Caco-2 (cell line): Measurements from ENCODE around the gene POLR1A. TPM values are rescaled to one million over a fixed set of nuclear protein-coding genes. Genes with fewer than 3 reads are reported as not detected.

Source experiments
- BruUV-seq: library from RNA; stranded (reverse); fragments of 400-500 nt; replicated peaks from 2 replicates; lab custom pipeline; 2021; lab: Mats Ljungman, UMichigan
- CTCF ChIA-PET: fragments of 300-600 bp; sonication (Branson Sonifier 250); formaldehyde crosslinking; loops from one replicate; lab custom pipeline; 2022; ENCODE audit warnings: antibody characterized with exemption; lab: Charles Lee
- POLR2A ChIA-PET: fragments of 300-600 bp; sonication (Branson Sonifier 250); formaldehyde crosslinking; loops from one replicate; lab custom pipeline; 2022; ENCODE audit warnings: antibody characterized with exemption; lab: Charles Lee
- DNase-seq, 2 experiments: peaks; one replicate each; pipeline versions ENCODE4 v3.0.0 to v3.0.0-alpha.2; 2020 to 2022
- H3K27me3 ChIP-seq: replicated peaks from 2 replicates; pipeline ENCODE4 v1.6.0; 2011; ENCODE audit warnings: low read length; ENCODE audit not compliant: control insufficient read depth, insufficient read depth
- H3K36me3 ChIP-seq: 2 replicates; pipeline ENCODE4 v1.5.1; 2011; ENCODE audit warnings: low read length; ENCODE audit not compliant: control insufficient read depth, insufficient read depth
- H3K4me1 ChIP-seq: fragments of 250-450 bp; sonication (Bioruptor Pico); 2 replicates; pipeline ENCODE4 v1.5.1; 2020; ENCODE audit warnings: mild to moderate bottlenecking
- H3K4me3 ChIP-seq: 2 replicates; pipeline ENCODE4 v1.5.1; 2011; ENCODE audit warnings: low read depth, mild to moderate bottlenecking, control low read depth, low read length
- H3K9me3 ChIP-seq: fragments of 250-450 bp; sonication (Bioruptor Pico); 2 replicates; pipeline ENCODE4 v1.5.1; 2020; ENCODE audit warnings: mild to moderate bottlenecking, moderate library complexity
- H3K27ac Mint-ChIP-seq: one replicate; pipeline ENCODE4 v1.8.0; 2022; ENCODE audit warnings: mixed read lengths; ENCODE audit not compliant: unreplicated experiment
- H3K27me3 Mint-ChIP-seq: one replicate; pipeline ENCODE4 v1.8.0; 2022; ENCODE audit warnings: mixed read lengths; ENCODE audit not compliant: insufficient read depth, unreplicated experiment
- H3K36me3 Mint-ChIP-seq: one replicate; pipeline ENCODE4 v1.8.0; 2022; ENCODE audit warnings: mild to moderate bottlenecking, mixed read lengths; ENCODE audit not compliant: insufficient read depth, unreplicated experiment
- H3K4me1 Mint-ChIP-seq: one replicate; pipeline ENCODE4 v1.8.0; 2022; ENCODE audit warnings: low read depth, mixed read lengths; ENCODE audit not compliant: unreplicated experiment
- H3K4me3 Mint-ChIP-seq: one replicate; pipeline ENCODE4 v1.8.0; 2022; ENCODE audit warnings: mild to moderate bottlenecking, moderate library complexity, mixed read lengths; ENCODE audit not compliant: unreplicated experiment
- H3K9me3 Mint-ChIP-seq: one replicate; pipeline ENCODE4 v1.8.0; 2022; ENCODE audit warnings: mixed read lengths; ENCODE audit not compliant: unreplicated experiment
- intact Hi-C: fragments of 100-400 bp; cut with micrococcal nuclease; formaldehyde crosslinking; loops from one replicate; pipeline ENCODE4 v1.10.0; 2022; ENCODE audit not compliant: unreplicated experiment
- total RNA-seq: library from RNA; stranded (reverse); gene quantifications from 2 replicates; pipeline ENCODE4 v1.2.3, GENCODE V29; 2022
- TF ChIP-seq, protein P1 (sequence below), 2 experiments: fragments of 200-600 bp in 1 of 2; IDR thresholded peaks; 1 replicate in 1 of 2; 2 replicates in 1 of 2; pipeline versions ENCODE4 v1.5.1 to v1.8.0; 2011 to 2022; ENCODE audit warnings: antibody characterized with exemption in 1 of 2, control low read depth in 1 of 2, inconsistent platforms in 1 of 2, low read depth in 1 of 2, low read length in 1 of 2, mild to moderate bottlenecking in 1 of 2, moderate library complexity in 1 of 2; ENCODE audit not compliant: insufficient read depth in 1 of 2, severe bottlenecking in 1 of 2, unreplicated experiment in 1 of 2

Gene POLR1A
- total RNA-seq, 1 experiment from 2014 or later = 73.8 TPM

DNA sequence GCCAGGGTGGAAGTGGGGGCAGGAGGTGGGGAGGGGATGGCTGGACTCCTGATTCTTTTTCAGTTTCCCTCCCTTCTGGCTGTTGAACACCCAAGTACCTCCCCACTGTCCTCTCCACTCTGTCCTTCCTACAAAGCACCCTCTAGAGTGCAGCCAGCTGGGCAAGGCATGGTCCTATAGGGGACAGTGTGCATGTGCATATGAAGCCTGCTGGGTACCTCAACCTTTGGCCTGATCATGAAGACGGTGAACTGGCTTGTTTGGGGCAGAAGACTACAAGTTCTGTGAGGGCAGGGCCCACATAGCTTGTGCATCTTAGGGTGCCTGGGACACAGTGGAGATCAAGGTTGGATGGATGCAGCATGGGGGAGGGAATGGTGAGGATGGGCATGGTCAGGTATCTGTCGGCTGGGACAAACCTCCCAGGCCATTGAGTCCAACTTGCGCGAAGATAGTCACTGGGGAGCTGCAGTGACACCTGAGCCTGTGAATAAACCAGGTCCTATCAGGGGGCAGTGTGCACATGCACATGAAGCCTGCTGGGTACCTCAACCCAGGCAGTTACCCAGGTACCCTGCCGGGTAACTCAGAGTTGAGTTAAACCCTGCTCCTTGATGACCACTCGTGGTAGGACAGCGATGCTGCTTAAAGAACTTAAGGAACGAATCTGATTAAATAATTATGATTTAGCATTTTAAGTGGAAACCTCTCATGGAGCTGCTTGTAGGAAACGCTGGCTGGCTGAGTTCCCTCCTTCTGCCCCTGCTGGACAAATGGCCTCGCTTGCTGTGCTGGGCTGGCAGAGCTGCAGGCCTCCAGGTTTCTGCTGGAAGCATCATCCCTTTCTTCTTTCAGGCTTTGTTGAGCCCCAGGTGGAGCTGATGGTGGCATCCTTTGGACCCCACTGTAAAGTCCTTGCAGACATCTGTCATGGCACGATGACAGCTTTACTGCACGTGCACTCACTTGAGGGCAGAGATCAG, 84.0 kb downstream of the POLR1A start:
- Mint-ChIP-seq H3K9me3 (no peaks in the 10 kb centered on the region), H3K27me3 (no peaks in the 10 kb centered on the region), H3K27ac (no peak overlapping the region), H3K4me3 (no peak overlapping the region), H3K4me1 (peaks cover 7% of the 10 kb centered on the region), H3K36me3 (peaks cover 48% of the 10 kb centered on the region)
- no peak overlapping the region for H3K4me3 ChIP-seq
- no TSS peak for BruUV-seq
- peaks cover 7% of the 10 kb centered on the region; the same call in 1 of the 2 replicates for H3K4me1 ChIP-seq
- CTCF ChIA-PET = interaction anchor here (0.6 to 1.9 kb wide), 3 partner anchors 136 to 215 kb away, joined by 4 to 9 read pairs (median 5); no protein-coding TSS in a partner anchor
- H3K36me3 ChIP-seq = peaks cover under 1% of the 10 kb centered on the region; the same call in 1 of the 2 replicates
- TF ChIP-seq, protein P1, sequence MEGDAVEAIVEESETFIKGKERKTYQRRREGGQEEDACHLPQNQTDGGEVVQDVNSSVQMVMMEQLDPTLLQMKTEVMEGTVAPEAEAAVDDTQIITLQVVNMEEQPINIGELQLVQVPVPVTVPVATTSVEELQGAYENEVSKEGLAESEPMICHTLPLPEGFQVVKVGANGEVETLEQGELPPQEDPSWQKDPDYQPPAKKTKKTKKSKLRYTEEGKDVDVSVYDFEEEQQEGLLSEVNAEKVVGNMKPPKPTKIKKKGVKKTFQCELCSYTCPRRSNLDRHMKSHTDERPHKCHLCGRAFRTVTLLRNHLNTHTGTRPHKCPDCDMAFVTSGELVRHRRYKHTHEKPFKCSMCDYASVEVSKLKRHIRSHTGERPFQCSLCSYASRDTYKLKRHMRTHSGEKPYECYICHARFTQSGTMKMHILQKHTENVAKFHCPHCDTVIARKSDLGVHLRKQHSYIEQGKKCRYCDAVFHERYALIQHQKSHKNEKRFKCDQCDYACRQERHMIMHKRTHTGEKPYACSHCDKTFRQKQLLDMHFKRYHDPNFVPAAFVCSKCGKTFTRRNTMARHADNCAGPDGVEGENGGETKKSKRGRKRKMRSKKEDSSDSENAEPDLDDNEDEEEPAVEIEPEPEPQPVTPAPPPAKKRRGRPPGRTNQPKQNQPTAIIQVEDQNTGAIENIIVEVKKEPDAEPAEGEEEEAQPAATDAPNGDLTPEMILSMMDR (IDR thresholded peaks at IDR 0.05; ENCODE audit: insufficient read depth in 1 of 2, low read depth in 1 of 2, low read length in 1 of 2, severe bottlenecking in 1 of 2, unreplicated experiment in 1 of 2) = peak in 1 of 2 experiments; percentile 26
- H3K9me3 ChIP-seq = no peaks in the 10 kb centered on the region
- intact Hi-C loops = loop anchor here (2.0 to 5.0 kb wide), 2 partner anchors 133 to 194 kb away; partner anchors contain the start of gene ST3GAL5
- no peak for DNase-seq
- no peaks in the 10 kb centered on the region for H3K27me3 ChIP-seq
- POLR2A ChIA-PET = no interaction called here

DNA sequence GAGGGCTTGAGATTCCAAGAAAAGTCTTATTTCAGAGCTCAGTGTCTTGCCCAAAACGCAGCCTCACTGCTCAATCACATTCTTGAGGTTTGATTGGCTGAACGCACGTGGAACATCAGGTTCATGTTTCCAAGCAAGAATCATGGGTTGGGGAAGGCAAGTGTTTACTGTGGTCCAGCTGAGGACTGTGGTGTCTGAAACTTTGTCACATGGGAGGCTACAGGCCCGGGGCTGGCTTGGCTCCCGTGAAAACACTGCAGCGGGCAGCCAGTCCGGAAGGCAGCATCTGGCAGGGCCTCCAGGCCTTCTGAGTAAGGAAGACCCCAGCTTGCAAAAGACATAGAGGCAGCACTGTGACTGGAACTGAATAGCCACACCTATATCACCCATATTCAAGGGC, 84.7 kb downstream of the POLR1A start:
- ChIA-PET POLR2A (no interaction called here), CTCF (interaction anchor here (0.6 kb wide), 1 partner anchor 136 kb away, joined by 5 read pairs; no protein-coding TSS in a partner anchor)
- TF ChIP-seq, protein P1 (IDR thresholded peaks at IDR 0.05; ENCODE audit: insufficient read depth in 1 of 2, low read depth in 1 of 2, low read length in 1 of 2, severe bottlenecking in 1 of 2, unreplicated experiment in 1 of 2) = no peak
- H3K4me1 Mint-ChIP-seq = peaks cover 7% of the 10 kb centered on the region
- Histone ChIP-seq H3K9me3 (no peaks in the 10 kb centered on the region), H3K4me1 (peaks cover 7% of the 10 kb centered on the region; the same call in 1 of the 2 replicates), H3K4me3 (no peak overlapping the region), H3K27me3 (no peaks in the 10 kb centered on the region), H3K36me3 (no peaks in the 10 kb centered on the region; the same call in 1 of the 2 replicates)
- H3K4me3 Mint-ChIP-seq = no peak overlapping the region
- intact Hi-C loops = loop anchor here (5.0 kb wide), 1 partner anchor 194 kb away; no protein-coding TSS in a partner anchor
- no peak for DNase-seq
- H3K36me3 Mint-ChIP-seq = peaks cover 48% of the 10 kb centered on the region
- H3K9me3 Mint-ChIP-seq = no peaks in the 10 kb centered on the region
- no TSS peak for BruUV-seq
- H3K27ac Mint-ChIP-seq = no peak overlapping the region
- no peaks in the 10 kb centered on the region for H3K27me3 Mint-ChIP-seq

DNA sequence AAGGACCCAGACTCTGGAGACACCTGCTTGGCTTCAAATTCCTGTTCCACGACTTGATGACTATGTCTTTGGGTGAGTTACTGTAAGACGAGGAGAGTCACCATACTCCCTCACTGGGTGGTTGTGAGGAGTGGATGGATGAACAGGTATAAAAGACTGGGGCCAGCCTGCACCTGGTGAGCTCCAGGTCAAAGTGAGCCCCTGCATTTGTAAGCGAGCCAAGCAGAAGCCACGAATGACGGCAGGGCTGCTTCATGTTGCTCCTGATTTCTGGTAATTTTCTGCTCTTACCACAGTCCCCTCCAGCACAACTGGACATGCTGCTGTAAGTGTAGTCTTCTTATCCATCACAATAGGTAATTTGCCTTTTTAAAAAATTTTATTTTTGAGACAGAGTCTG, 86.6 kb downstream of the POLR1A start:
- TF ChIP-seq, protein P1 (IDR thresholded peaks at IDR 0.05; ENCODE audit: insufficient read depth in 1 of 2, low read depth in 1 of 2, low read length in 1 of 2, severe bottlenecking in 1 of 2, unreplicated experiment in 1 of 2) = no peak
- no peak overlapping the region for H3K4me3 ChIP-seq
- H3K9me3 ChIP-seq = peaks cover 8% of the 10 kb centered on the region; the same call in 1 of the 2 replicates
- H3K36me3 ChIP-seq = no peaks in the 10 kb centered on the region; the same call in 1 of the 2 replicates
- H3K27me3 ChIP-seq = no peaks in the 10 kb centered on the region
- intact Hi-C loops = no loop called here
- Mint-ChIP-seq H3K4me1 (peaks cover 7% of the 10 kb centered on the region), H3K9me3 (peaks cover 11% of the 10 kb centered on the region), H3K36me3 (peaks cover 32% of the 10 kb centered on the region), H3K4me3 (no peak overlapping the region), H3K27ac (no peak overlapping the region), H3K27me3 (no peaks in the 10 kb centered on the region)
- ChIA-PET CTCF (interaction anchor here (0.6 to 1.6 kb wide), 2 partner anchors 192 to 197 kb away, joined by 3 to 5 read pairs; no protein-coding TSS in a partner anchor), POLR2A (no interaction called here)
- BruUV-seq = no TSS peak
- no peak for DNase-seq
- H3K4me1 ChIP-seq = peaks cover 7% of the 10 kb centered on the region; the same call in 1 of the 2 replicates
